Astrocyte of the hippocampus (primary cell): ENCODE data around the gene OR2AG2.
"Not testable (repeated sequence)": the region's sequence is repeated elsewhere in the genome, so short reads cannot be mapped to it uniquely, and the experiment has no call there.

Experiments
- DNase-seq: peaks from one replicate; pipeline ENCODE4 v3.0.0; 2011; ENCODE audit warnings: low read depth, low spot score

OR2AG2 gene, protein sequence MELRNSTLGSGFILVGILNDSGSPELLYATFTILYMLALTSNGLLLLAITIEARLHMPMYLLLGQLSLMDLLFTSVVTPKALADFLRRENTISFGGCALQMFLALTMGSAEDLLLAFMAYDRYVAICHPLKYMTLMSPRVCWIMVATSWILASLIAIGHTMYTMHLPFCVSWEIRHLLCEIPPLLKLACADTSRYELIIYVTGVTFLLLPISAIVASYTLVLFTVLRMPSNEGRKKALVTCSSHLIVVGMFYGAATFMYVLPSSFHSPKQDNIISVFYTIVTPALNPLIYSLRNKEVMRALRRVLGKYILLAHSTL

DNA sequence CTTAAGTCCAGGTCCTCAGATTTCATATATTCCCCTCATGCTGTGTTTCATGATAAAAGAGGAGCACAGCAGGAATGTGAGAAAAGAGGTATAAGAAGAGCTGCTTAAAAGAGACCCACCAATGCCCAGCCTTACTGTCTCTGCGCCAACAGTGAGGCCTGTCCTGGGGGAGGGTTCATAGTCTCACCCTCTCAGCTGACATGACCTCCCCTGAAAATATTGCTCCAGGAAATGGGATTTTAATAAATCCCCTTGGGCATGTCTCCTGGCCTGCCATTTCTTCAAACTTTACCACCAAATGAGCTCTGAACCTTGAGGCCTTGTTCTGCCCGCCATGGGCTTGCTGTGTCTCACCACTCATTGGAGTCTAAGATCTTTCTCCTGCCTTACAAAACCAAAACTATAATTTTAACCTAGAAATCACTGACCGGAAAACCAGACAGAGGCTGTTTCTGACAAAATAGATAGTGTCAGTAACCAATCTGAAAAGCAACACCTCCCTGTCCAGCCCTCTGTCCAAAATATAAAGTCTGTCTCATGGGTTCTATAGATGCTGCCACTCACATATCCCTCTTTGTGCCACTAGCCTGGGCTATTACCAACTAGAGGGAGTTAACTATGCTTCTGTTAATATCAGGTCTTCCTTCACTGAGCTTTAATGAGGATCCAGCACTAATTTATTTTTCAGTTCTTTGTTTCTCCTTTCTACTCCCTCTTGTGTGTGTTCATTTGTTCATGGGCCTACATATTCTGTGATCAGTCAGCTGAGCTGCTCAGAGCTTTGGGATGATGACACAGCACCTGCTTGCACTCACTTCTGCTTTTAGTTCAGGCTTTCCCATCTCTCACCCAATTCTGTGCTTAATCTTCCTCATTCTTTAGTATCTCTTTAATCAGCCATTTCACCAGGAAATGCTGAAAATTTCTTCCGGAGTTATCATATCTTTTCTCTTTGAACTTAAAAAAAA, at the start of gene OR2AG2:
OR2AG2 (minus strand) TSS at position 51 of the 968 bp plus-strand sequence. CDS start 3,019 bp downstream, outside the sequence.
- DNase-seq = no peak

DNA sequence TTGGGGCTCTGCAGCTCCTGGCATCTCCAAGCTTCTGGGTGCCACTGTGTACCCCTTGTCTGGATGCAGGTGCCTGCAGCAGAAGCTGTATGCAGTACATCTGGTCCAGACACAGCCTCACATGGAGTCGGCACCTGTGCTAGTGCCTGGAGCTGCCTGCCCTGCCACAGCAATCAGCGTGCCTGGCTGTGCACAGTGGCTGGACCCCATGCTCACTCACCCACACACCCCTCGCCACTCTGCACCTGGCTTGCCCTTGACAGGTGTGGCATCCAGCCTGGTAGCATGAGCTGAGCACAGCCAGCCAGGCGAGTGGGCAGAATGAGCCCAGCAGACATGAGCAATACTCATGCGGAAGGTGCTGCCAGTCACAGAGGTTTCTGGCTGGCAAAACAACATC, 47.2 kb upstream of the OR2AG2 start:
- no peak for DNase-seq

DNA sequence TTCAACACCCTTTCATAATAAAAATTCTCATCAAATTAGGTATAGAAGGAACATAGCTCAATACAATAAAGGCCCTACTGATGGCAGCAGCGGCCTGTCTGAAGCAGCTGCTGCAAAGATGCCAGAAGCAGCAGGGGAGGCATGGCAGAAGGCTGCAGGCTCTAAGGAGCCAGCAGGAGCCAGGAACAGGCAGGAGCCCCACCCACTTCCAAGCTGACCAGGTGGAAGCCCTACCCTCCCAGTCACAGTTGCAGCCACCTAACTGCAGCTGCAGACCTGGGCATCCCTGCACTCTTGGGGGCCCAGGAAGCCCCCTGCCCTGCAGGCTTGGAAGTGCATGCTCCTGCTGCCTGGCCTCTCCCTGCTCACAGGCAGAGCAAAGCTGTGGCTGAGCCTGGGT, 45.9 kb upstream of the OR2AG2 start:
- no peak for DNase-seq

DNA sequence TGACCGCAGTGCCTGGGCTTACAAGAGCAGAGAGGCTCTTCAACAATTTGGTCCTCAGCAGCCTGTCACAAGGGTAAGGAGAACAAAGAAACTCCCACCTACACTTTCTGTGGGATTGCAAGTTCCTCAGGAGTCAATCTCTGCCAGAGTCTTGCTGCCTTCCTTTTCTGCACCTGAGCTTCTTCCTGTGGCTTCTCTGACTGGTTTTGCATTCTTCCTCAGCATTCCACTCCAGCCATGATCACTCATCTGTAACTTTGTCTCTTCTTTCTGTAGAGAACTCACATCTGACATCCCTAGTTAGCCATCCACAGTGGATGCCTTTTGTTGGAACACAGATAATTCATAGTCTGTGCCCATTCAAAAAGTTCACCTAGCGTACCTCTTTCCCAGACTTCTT, 41.9 kb upstream of the OR2AG2 start:
- DNase-seq = no peak

DNA sequence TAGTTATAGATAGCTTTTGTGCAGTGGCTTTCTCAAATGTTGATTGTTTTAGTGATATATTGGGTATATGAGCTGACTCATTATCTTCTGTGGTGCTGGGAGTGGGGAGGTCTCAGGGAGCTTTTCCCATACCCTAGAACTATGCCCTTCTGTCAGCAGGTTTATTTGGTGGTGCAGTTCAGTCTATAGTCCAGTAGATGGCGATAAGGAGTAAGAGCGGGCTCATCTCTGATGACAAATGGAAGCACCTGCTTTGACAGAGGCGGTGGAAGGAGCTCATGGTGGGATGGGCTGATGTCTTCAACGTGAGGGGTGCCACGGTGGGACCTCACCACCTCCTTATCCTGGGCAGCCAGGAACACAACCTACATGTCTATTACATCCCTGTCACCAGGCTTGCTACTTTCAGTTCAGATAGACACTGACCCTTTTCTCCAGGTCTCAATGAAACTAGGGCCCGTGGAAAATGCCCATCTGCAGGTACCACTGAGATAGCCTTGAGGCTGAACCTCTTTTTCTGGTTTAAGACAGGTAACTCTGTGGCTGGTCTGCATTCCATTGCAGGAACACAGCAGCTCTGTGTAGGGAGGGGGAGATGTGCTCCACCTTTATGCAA, 40.7 kb upstream of the OR2AG2 start:
- DNase-seq = peak; percentile 50

DNA sequence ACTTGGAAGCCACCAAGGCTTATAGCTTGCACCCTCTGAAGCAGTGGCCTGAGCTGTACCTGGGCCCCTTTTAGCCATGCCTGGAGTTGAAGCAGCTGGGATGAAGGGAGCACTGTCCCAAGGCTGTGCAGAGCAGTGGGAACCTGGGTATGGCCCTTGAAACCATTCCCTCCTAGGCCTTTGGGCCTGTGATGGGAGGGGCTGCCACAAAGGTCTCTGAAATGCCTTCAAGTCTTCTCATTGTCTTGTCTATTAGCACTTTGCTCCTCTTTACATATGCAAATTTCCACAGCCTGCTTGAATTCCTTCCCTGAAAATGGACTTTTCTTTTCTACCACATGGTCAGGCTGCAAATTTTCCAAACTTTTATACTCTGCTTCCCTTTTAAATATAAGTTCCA, 29.3 kb upstream of the OR2AG2 start:
- not testable (repeated sequence) for DNase-seq

DNA sequence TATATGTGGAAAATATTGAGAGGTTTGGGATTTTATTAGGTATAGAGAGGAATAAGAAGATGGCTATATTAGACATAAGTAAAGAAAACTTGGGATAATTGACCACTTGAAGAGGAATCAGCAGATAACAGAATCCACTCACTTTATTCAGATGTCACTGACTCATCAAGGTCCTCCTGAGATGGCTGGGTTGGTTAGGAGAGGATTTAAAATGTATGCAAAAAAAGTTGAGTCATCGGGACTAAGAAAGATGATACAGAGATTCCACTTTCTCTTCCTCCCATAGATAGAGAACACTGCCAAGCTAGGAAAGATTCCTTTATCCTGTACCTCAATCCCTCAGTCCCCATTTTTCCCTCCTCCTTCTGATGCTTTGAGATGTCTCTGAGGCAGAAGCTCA, 27.6 kb upstream of the OR2AG2 start, which contains the start of gene OR6A2:
OR6A2 (minus strand) TSS at position 288 of the 400 bp plus-strand sequence. CDS start 3,981 bp downstream, outside the sequence.
- no peak for DNase-seq

DNA sequence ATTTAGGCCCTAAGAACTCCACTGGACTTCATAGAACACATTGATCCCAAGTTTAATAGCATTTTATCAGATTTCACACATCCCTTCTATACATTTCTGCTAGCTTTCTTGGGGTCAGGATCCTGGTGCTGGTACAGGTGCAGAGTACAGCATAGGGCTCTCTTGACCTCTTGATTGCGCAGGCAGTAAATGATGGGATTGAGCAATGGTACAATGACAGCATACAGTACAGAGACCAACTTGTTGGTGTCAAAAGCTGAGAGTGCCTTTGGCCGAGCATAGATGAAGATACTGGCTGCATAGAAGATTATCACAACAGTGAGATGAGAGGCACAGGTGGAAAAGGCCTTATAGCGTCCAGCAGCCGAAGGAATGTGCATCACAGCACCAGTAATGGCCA, 22.9 kb upstream of the OR2AG2 start:
- no peak for DNase-seq

DNA sequence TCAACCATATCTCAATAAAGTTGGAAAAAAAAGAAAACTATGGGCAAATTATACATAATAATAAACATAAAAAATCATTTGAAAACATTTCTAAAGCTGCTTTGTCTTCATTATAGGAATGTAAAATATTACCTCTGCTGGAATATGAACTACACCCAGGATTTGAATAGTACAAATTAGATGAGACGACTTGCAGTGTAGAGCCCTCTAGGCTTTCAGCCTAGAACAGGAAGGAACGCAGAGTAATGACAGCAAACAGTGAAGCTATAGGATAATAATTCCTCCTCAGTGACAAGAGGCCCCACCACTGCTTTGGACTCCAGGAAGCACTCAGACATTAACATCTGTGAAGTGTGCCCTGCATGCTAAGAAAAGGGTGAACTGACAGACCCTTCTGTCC, 18.8 kb upstream of the OR2AG2 start:
- DNase-seq = no peak

DNA sequence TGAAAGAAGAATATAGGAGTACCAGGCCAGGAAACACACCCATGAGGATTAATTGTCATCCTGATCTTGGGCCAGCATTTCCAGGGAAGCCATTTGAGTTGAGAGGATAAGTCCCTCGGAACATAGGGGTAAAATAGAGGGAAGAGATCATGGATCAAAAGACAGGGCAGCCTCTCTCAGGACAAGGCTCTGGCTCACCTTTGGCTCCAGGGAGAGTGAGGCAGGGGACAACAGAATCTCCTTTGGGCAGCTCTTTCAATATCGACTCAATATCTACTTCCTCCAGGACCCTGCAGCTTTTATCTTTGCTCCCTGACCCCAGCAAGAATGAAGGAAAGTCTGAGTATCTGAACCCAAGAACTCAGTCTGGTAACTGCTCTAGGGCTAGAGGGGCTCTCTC, 10.9 kb upstream of the OR2AG2 start, which contains the start of gene OR2AG1:
OR2AG1 (plus strand) TSS at position 301 of the 400 bp plus-strand sequence. CDS start 2,018 bp downstream, outside the sequence.
- DNase-seq = no peak

DNA sequence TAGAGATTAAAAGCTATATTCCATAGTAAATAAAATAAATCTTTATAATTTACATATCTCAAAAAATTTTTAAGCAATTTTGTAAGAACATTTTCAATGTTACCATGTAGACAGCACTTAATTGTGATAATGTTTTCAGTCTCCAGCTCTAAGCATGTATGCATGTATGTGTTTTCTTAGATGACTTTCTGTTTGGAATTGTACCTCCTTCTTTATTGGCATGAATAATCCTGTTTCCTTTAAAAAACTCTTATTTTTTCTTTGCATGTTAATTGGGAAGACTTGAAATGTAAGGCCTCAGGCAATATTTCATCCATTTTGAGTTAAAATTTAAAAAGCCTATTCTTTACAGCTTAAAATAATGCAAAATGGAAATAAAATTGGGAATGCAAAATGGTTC, 9.1 kb upstream of the OR2AG2 start:
- DNase-seq = no peak

DNA sequence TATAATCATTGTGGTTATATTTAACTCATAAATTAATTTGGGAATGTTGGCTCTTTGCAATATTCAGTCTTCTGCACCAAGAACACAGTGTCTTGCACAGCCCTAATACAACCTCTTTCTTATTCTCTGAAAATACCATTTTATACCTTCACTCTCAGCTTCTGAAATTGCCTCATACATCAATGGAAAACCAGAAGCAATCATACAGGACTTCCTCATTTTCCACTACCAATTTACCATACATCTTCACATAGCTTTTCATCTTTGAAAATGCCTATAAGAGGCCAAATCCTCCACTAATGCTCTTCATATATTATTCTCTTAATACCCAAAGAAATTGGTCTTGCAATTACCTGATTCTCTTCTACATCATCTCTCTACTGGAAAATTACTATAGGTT, 6.7 kb upstream of the OR2AG2 start:
- DNase-seq = no peak

DNA sequence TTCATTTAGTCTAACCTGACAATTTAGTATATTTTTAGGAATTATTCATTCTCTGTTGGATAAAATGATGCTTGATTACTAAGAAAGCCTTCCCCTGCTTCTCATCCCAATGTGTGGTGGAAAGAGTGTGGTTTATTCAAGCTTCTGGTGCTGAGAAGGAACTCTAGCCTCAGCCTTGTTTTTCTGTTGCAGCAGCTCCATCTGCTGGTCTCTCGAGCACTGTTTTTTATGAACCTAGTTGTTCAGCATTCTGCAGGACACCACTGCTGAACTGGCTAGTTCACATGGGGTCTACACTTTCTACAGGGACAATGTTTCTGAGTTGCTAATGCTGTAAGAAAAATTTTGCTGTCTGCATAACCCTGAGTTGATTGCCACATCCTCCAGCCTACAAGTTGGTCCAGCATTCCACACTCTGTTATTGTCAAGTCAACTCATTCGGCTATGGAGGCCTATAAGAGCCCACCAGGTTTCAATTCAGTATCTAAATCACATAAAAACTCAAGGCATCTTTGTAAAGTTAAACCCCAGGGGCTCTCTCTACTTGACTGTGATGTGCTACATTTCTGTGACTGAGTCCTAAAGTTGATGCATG, 14.3 kb downstream of the OR2AG2 start:
- peak; percentile 68 for DNase-seq

DNA sequence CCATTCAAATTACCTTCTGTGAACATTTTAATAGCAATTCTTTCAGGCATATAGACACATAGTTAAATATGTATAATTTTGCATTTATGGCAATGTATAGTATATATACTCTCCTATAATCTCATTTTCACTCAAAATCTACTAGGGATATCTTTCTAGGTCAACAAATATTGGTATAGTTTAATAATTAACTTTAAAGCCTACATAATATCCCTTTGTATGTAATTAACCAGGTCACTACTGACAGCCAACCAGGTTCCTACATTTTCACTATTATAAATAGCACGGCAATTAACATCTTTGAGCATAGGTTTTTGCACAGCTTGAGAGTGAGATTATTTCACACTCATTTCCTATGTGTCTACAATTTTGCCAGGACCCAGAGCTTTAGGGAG, 15.8 kb downstream of the OR2AG2 start:
- no peak for DNase-seq

DNA sequence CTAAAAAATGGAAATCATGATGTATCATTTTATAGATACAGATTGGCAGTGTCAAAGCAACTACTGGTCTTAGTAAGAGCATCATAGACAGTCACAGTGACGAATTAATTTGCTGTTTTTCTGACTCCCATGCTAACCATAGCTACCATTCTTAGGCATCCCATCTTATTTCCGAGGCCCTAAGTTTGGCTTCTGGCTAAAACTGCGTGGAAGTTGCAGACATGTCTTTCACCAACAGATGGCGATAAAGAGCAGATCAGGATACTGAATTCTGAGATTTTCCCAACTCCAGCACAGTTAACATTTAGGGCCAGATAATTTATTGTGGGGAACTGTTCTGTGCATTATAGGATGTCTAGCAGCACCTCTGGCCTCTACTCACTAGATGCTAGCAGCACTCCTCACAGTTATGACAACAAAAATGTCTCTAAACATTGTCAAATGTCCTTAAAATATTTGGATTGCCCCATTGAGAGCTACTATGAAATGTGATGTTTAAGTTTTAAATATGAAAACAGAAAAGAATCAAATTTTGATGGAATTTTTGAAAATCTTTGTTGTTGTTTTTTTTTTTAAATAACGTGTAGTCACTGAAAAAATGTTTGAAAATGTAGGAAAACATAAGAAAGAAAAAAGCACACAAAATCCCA, 16.3 kb downstream of the OR2AG2 start:
- DNase-seq = peak; percentile 60

DNA sequence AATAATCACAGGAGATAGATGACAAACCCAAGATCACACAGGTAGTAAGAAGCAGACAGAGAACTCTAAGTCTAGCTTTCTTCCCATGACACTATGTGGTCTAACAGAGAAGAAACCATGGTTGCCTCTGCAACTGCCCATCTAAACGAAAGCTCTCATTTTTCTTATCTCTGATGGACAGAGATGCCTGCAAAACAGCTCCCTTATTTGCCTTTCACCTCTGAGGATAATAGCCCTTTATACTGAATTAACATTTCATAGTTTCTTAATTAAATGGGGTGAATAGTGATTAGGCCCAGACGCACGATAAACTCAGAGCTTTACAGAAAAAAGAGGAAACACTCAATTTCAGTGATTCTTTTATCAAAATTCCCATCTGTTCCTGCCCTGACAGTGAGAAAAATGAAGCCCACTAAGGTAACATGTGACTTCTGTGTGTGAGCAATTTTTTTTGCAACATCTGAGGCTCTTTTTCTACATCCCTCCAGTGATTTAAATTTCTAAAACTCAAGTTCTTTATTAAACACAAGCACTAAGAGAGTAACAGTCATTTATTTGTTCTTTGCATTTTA, 24.6 kb downstream of the OR2AG2 start:
- no peak for DNase-seq

DNA sequence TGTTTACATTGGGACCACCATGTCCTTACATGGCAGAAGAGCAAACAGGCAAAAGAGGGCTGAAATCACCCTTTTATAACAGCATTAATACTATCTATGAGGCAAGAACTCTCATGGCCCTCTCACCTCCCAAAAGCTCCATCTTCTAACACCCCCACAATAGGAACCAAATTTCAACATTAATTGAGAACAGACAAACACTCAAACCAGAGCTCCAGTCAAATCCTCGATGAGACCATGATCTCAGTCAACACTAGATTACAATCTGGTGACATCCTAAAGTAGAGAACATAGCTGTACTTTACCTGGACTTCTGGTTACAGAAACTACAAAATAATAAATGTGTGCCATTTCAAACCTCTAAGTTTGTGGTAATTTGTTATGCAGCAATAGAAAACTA, 25.1 kb downstream of the OR2AG2 start:
- DNase-seq = no peak

DNA sequence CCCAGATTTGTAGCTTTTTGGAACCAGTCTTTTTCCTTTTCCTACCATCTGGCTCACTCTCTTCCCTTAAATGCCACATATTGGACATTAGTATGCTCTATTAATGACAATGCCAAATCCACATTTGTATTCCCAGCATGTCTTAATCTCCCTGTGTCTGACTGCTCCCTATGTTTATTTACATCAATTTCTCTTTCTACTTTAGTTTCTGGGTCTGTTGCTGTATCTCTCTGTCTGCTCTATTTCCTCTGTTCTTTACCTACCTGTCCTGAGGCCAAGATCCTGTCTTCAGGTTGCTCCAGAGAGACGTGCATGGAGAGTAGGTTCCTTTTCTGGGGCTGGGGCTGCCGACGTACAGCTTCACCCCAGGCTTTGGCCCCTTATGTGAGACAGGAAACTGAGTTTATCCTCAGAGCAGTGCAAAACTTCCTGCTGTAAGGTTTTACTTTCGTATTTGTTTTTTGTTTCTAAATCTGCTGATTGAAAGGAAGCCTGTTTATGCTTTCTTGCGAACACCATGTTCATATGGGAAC, 25.6 kb downstream of the OR2AG2 start:
- no peak for DNase-seq

DNA sequence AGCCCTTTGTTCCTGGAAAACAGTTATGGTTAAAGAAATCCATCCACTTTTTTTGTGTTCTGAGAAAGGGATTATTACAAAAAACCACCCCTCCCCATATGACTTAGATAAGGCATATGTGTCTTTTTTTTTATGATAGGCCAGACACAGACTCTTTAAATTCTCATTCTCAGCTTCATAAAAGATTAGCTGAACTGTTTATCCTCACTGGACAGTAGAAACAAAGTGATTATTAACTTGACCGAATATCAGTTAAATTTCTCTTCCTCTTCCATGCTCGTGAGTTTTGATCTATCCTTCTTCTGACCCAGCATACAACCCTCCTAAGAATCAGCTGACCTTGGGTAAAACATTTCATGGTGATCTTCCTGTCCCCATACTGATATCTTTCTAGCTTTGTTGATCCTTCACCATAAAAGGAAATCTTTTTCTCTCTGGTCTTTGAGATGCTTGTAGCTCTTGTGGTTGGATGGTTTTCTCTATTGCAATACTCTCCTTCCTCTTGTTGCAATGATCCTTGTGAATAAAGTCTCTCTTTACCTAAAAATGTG, 26.2 kb downstream of the OR2AG2 start:
- DNase-seq = no peak

DNA sequence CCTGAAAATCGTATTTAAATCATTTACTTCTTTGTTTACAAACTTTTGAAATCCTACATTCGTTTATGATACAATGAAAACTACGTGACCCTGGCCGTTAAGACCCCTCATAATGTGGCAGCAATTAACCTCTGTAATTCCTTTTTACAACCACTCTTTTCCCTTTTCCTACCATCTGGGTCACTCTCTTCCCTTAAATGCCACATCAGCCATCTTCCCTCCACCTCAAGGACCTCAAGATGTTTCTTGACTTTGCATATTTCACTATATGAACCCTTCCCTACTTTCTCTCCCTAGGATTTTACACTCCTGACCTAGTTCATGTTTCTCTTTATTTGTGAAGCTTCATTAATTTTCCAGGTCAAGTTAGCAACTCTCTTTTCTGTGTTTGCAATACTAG, 26.8 kb downstream of the OR2AG2 start:
- DNase-seq = no peak
